ENCODE results near the gene MTNR1A.

MTNR1A gene

DNA sequence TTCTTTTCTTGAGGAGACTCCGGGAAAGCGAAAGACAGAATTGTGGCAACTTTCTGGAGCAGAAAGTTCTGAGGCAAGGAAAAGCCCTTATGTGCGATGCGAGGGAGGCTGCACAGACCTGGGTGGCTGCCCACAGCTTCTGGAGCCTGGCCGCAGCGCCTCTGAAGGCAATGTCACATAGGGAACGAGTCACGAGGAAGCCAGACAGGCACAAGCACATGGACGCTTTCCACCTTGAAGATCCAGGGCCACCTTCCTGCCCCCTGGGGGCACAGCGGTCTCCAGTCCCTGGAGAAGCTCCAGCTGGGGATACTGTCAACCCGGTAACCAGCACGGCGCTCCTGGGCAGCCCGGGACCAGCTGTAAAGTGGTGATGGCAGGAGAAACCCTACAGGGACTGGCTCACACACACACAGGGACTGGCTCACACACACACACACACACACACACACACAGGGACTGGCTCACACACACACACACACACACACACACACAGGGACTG lies 69.8 kb downstream of the MTNR1A start:
- no peak for DNase-seq

DNA sequence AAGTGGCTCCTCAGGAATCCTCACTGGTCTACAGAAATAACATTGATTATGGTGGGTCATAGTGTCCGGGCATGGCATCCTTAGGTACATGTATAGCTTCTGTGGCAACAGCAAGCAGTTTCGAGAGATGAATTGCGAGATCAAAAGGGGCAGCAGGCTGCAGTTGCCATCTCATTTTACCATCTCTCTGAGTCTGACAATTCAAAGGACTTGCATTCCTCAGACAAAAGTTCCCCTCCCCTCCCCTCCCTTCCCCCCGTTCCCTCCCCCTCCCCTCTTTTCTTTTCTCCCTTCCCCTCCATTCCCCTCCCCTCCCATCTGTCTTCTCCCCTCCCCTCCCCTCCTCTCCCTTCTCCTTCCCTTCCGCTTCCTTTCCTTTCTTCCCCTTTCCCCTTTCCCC lies 70.2 kb downstream of the MTNR1A start:
- DNase-seq: no peak

DNA sequence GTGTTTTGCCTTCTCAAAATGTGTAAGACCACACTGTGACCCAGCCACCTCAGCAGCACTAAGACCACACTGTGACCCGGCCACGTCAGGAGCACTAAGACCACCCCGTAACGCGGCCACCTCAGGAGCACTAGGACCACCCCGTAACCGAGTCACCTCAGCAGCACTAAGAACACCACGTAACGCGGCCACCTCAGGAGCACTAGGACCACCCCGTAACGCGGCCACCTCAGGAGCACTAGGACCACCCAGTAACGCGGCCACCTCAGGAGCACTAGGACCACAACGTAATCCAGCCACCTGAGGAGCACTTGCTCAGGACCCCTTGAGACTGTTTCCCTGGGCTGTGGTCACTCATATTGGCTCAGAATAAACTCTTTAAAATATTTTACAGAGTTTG lies 71.7 kb downstream of the MTNR1A start:
- no peak for DNase-seq

All from T-helper 9 cell (primary cell).